NCI-H2029 (cell line): ENCODE data around the gene ZNF221.
"Not testable (repeated sequence)": the region's sequence is repeated elsewhere in the genome, so short reads cannot be mapped to it uniquely, and the experiment has no call there.

Experiments
- DNase-seq: peaks from one replicate; lab custom pipeline; 2025; lab: John Stamatoyannopoulos, UW

Gene ZNF221

DNA sequence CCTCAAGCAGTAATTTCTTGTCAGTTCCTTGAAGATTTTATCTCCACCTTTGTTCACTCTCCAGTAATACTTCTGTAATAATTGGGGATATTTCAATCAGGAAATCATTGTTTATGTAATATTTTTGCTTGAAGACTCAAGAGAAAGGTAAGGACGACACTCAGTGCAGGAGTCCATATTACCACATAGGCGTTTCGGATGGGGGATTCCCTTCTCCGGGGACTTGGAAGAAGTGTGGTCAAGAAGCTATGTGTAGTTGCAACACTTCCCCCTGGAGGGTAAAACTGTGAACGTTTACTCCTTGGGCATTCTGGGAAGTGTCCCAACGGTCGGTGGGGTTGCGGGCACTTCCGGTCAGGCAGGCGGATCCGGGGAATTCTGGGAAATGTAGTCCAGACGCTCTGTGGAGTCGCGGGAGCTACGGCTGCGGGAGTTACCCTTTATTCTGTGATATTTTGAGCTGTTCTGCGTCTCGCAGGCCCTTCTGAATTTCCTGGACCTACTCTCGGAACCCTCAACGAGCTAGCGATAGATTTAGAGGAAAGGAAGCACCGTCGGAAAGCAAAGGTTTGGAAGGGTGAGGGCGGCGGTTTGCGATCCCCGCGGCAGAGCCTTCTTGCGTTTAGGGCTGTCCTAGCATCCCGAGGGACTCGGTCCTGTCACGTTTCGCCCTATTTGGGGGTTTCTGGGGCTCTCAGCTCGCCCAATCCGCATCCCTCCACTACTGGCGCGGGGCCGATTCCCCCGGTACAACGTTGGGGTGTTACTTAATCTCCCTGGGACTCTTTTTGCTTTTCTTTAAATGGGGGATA is at the start of gene ZNF221:
TSS of gene ZNF221 (plus strand) at position 395 of the 812 bp plus-strand sequence. CDS start 11,499 bp downstream, outside the sequence.
- peak; percentile 91 for DNase-seq

DNA sequence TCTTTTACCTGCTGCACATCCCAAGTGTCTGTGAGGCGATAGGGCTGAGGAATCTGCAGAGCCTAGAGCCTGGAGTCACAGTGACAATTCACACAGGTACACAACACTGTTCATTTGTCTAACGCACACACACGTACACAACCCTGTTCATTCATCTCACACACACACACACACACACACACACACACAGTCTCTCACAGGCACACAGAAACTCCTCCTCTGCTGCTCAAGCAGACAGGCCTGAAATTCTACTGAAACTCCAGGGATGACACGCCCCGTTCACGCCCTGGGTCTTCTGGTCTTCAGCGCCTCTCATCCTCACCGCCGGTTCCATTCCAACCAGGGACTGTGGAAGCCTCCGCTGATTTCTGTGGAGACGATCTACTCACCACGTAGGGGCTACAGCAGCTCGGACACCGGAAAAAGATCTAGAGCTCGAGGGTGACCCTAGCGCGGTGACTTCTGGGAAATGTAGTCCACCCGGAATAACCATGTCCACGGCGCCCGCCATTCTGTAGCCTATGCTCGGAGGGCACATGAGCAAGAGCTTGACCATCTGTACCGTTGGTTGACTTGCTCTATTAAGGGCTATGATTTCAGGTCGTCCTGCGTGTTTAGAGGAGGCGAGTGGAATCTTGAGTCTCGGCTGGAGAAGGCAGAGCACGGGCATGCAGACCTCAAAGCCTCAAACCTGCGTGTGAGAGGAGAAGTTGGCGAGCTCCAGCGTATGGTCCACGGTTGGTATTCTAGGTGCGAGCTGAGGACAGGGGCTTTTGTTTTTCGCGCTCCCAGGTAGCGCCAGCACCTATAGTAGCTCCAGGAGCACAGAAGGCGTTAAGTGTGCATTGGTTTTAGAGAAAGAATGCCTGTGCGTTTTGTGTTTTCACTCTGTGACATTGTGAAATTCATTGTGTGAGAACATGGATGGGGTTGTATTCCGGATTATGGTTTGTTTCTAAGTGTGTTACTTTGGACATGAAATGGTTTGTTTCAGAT is 49.3 kb upstream of the ZNF221 start:
- peak; percentile 40 for DNase-seq

DNA sequence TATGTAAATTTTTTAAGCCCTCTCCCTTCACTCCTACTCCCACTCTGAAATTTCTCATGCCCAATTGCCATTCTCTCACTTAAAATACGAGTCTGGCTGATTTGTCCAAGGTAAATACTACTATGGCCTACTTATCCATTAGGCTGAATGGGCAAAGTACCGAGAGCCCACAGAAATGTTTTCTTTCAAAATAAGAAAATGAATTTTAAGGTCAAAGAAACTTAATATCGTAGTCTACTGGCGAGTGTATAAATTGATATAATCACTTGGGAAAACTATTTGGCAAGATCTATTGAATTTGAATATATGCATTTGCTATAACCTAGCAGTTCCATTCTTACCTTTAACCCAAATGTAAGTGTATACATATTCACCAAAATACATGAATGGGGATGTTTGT is 48.6 kb upstream of the ZNF221 start:
- no peak for DNase-seq

DNA sequence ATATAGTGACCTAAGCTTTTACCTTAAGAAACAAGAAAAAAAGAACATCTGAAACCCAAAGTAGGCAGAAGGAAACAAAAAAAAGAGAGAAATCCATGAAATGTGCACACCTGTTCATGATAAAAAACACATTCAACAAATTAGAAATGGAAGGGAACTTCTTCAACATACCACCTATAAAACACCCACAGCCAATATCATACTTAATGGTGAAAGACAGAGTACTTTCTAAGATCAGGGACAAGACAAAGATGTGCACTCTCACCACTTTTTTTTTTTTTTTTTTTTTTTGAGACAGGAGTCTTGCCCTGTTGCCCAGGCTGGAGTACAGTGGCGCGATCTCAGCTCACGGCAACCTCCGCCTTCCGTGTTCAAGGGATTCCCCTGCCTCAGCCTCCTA is 45.1 kb upstream of the ZNF221 start:
- DNase-seq: no peak

DNA sequence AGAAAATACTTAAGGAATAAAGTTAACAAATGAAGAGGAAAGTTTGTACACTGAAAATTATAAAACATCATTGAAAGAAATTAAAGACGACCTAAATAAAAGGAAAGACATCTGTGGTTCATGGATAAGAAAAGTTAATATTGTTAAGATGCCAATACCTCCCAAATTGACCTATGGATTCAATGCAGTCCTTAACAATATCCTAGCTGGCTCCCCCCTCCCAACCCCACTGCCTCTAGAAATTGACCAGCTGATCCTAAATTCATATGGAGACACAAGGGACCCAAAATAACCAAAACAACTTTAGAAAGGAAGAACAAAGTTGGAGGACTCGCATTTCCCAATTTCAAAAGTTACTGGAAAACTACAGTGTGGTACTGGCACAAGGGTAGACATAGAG is 44.3 kb upstream of the ZNF221 start:
- no peak for DNase-seq

DNA sequence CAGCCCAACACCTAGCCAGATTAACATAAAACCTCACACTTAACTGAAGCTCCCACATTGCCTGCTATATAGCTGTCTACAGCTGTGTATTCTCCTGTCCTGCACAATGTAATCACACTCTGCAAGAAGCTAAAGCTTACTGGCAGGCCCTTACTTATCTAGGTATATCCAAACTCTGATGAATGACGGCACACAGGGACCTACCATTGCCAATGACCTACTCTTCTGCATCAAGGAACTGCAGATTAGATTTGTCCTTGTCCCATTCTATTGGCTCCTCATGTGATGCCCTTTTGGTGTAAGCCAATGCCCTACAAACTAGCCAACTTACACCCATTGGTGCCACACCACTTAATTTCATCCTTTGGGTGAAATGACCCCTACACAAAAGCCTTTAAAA is 42.4 kb upstream of the ZNF221 start:
- DNase-seq: no peak

DNA sequence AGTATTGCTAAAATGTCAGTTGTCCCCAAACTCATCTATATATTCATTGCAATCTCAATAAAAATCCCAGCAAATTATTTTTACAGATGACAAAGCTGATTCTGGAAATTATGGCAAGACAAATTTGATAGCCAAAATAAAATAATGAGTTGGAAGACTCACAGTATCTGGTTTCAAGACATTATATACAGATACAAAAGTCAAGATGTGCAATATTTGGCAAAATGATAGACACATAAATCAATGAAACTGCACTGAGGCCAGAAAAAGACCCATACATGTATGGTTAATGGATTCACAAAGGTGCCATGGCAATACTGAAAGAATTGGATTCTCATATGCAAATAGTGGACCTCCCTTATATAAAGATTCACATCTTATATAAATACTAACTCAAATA is 40.1 kb upstream of the ZNF221 start:
- DNase-seq: no peak

DNA sequence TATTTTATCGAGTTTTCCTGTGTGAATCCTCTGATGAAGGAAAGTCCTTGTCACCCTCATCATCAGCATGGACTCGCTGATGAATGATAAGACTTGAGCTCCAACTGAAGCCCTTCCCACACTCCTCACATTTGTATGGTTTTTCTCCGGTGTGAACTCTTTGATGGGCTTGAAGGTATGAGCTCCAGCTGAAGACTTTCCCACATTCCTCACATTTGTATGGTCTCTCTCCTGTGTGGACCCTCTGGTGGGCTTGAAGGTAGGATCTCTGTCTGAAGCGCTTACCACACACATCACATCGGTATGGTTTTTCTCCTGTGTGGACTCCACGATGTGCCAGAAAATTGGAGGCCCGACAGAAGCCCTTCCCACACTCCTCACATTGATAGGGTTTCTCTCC is 37.6 kb upstream of the ZNF221 start:
- no peak for DNase-seq

DNA sequence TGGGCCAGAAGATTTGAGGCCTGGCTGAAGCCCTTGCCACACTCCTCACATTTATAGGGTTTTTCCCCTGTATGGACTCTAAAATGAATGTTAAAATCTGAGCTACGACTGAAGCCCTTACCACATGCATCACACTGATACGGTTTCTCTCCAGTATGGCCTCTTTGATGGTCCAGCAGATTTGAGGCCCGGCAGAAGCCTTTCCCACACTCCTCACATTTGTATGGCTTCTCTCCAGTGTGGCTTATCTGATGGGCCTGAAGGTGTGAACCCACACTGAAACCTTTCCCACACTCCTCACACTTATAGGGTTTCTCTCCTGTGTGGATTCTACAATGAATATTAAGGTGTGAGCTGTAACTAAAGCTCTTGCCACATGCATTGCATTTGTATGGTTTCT is 37.0 kb upstream of the ZNF221 start:
- no peak for DNase-seq

DNA sequence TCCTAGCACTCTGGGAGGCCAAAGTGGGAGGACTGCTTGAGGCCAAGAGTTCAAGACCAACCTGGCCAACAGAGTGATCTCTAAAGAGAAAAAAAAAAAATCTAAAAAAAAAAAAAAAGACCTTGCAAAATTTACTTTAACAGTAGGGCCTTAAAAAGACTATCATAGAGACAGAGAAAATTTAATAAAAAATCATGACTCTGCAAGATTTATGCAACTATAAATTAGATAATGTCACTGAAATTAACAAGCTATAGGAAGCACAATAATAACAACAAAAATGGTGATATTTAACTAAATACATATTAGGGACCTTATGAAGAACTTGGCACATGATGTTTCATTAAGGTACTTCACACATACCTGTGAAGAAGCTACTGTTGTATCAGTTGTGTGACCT is 27.2 kb upstream of the ZNF221 start:
- DNase-seq: no peak

DNA sequence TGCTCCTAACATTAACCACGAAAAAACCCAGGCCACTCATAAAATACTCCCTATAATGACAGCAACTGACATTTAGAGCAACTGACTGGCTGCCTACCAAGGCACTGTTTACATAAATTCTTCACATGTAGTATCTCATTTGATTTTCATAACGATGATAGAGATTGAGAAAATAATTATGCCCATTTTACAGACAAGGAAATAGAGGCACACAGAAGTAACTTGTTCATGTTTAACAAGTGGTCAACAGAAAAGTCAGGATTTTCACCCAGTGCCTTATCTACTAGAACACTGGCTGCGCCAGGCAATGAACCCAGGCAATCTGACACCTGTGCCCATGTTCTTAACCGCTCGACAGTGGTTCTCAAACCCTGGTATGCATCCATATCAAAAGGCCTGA is 22.2 kb upstream of the ZNF221 start:
- no peak for DNase-seq

DNA sequence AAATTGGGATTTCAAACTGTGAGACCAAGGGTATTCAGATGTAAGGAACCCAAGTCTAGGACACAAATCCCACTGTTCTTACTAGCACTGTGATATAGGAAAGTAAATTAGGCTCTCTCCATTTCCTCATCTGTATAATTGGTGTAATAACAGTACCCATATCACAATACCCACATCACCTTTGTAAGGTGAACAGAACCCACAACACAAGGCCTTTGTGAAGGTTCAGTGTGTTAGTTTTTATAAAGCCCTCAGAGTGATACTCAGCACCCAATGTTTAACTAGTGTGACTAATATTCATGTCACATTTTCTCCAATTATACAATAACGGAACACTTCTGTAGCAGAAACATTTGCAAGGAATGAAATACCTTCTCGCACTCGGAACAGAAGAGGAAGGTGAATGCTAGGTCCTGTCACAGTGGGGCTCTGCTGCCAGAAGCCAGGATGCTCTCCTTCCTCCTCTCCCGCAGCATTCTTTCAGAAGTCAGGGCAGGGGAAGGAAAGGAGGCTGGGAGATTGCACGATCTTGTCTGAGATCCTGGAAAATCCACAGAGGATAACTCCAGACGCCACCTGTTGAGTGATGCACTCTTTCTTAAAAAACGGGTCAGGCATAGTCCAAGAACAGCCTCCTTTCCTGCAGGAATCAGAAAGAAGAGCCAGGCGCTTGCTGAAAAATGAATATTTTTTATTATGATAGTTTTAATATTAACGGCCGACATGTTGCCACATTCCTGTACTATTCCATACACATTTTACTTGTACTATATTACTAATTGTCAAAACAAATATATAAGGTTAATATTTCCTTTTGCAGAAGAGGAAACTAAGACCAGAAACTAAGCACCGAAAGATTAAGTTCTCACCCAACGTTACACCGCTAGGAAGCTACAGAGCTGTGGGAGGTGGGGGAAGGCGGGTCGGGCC is 16.7 kb upstream of the ZNF221 start:
- no peak for DNase-seq

DNA sequence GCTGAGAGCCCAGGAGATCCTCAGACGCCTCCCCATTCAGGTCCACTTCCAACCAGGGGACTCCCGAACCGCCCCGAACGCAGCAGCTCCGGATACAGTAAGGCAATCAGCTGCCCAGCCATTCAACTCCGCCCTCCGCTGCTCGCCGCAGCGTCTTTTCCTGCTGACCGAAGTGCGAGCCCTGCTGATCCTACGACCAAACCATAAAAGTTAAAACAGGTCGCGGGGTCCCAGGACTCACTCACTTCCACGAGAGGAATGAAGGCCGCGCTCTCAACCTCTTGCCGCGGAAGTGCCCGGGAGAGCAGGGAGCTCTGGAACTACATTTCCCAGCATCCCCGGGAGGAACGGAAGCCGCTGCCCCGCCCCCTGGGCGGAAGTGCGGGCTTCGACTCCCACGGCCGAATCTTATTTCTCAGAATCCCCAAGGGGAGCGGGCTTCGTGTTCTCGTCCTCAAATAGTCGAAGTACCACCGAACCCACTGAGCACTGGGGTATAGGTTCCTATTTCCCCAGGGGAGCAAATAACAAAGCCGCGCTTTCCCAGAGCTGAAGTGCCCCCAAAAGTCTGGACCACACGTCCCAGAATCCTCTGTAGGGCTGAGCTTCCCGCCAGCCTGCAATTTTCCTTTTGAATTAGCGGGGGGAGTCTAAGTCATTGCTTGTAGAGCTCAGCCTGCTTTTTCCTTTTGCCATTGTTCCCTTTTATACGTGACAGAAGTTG is 15.9 kb upstream of the ZNF221 start, which contains the start of gene ZNF45:
TSS of gene ZNF45 (minus strand) at position 298 of the 724 bp plus-strand sequence. CDS start 13,097 bp downstream, outside the sequence.
- DNase-seq: peak; percentile 86

DNA sequence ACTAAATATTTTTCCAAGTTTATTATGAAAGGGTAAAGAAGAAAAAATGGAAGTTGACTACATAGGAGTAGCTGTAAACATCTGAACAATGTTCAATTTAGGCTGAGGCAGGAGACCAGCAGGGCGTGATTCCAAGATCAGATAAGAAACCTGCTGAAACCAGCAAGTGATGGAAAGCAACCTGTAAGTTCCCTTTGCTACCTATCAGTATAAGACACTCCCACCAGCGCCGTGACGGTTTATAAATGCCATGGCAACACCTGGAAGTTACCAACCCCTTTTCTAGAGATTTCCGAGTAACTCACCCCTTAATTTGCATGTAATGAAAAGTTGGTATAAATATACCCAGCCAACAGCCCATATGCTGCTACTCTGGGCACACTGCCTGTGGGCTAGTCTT is 14.8 kb upstream of the ZNF221 start:
- no peak for DNase-seq

DNA sequence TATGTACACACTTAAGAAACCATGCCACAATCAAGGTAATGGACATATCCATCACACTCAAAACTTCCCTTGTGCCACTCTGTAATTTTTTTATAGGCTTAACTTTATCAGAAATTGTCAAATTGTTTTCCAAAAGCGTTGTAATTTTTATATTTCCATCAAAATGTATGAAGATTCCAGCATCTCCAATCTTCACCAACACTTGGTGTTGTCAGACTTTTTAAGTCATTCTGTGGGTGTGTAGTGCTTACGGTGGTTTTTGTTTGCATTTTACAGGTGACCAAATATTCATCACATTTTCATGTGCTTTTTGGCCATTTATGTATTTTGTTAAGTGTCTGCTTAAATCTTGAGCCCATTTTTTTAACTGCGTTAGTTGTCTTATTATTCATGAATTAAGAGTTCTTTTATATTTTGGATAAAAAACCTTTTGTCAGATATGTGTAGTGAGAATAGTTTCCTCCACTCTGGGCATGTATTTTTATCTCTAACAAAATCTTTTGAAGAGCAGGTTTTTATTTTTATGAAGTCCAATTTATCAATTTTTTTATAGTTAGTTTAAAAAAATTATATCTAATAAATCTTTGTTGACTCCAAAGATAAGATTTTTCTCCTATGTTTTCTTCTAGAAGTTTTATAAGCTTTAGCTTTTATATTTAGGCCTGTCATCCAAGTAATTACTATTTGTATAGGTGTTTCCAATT is 11.3 kb upstream of the ZNF221 start:
- DNase-seq: no peak

DNA sequence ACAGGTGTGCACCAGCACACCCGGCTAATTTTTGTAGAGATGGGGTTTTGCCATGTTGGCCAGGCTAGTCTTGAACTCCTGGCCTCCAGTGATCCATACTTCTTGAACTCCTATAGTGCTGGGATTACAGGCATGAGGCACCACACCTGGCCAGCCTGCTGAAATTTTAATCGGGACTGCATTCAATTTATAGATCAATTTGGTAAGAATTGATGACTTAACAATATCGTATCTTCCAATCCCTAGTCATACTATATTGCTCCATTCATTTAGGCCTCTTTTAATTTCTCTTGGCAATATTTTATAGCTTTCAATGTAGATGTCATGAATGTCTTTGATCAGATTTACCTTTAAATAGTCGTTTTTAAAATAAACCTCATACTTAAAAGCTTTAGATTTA is 10.3 kb upstream of the ZNF221 start:
- no peak for DNase-seq

DNA sequence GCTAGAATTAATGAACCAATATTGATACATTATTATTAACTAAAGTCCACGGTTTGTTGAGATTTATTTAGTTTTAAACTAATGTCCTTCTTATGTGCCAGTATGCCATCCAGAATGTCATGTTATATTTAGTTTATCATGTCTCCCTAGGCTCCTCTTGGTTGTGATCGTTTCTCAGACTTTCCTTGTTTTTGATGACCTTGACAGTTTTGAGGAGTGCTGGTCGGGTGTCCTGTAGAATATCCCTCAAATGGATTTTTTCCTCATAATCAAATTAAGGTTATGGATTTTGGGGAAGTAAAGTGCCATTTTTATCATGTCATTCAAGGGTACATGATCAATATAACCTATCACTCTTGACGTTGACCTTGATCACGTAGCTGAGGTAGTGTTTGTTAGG is 9.8 kb upstream of the ZNF221 start:
- no peak for DNase-seq

DNA sequence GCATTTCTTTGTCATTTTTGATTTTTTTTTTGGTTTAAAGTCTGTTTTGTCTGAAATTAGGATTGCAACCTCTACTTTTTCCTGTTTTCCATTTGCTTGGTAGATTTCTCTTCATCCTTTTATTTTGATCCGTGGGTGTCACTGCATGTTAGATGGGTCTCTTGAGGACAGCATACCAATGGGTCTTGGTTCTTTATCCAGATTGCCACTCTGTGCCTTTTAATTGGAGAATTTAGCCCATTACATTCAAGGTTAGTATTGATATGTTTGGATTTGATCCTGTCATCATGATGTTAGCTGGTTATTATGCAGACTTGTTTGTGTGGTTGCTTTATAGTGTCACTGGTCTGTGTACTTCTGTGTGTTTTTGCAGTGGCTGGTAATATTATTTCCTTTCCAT is 3.6 kb upstream of the ZNF221 start:
- DNase-seq: not testable (repeated sequence)

DNA sequence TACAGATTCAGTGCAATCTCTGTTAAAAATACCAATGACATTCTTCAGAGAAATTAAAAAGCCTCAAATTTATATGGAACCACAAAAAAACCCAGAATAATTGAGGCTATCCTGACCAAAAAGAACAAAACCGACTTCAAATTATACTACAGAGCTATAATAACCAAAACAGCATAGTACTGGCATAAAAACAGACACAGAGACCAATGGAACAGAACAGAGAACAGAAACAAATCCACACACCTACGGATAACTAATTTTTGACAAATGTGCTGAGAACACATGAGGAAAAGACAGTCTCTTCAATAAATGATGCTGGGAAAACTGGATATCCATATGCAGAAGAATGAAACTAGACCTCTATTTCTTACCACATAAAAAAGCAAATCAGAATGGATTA is 1.2 kb upstream of the ZNF221 start:
- not testable (repeated sequence) for DNase-seq

DNA sequence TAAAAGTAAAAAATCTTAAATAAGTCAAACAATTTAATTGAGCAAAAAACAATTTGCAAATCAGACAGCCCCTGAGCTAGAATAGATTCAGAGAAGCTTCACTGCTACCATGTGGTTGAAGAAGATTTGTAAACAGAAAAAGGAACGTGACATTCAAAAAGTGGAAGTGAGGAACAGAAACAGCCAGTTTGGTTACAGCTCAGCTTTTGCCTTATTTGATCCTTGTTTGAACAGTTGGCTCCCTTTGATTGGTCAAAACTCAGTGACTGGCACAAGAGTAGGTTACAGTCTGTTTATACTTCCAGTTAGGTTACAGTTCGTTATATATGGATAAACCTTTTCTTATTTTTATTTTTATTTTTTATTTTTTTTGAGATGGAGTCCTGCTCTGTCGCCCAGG is 5.8 kb downstream of the ZNF221 start:
- no peak for DNase-seq
